ENCODE measurements around the gene PDCD7. TPM values are rescaled to one million over a fixed set of nuclear protein-coding genes. Genes with fewer than 3 reads are reported as not detected.

Gene PDCD7
- total RNA-seq, 1 donor from 2014 or later, result 34.5 TPM

DNA sequence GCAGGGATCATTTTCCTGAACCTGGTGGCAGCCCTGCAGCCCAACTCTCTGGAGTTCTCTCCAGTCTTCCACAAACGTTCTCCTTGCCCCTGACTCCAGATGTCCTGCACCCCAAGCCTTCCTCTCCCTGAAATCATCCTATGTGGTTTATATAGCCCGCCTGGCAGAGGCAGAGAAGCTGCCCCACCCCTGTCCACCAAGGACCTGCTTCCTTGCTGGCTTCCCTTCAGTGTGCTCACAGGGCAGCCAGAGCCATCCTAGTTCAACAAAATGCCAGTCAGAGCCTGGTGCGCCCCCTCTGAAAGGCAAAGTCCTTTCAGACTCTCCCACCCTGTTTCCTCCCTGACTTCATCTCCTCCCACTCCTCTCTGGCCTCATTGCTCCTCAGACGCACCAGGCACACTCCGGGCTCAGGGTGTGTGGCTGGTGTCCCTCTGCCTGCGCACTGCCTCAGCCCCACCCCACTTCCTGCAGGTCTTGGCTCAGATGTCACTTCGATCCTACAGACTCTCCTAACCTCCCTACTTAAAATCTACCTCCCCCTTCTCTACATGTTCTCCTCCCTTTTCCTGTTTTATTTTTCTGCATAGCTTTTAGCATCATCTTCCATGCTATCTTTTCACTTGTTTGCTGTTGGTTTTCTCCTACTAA is 51.2 kb downstream of the PDCD7 start:
- TF ChIP-seq, protein P1, sequence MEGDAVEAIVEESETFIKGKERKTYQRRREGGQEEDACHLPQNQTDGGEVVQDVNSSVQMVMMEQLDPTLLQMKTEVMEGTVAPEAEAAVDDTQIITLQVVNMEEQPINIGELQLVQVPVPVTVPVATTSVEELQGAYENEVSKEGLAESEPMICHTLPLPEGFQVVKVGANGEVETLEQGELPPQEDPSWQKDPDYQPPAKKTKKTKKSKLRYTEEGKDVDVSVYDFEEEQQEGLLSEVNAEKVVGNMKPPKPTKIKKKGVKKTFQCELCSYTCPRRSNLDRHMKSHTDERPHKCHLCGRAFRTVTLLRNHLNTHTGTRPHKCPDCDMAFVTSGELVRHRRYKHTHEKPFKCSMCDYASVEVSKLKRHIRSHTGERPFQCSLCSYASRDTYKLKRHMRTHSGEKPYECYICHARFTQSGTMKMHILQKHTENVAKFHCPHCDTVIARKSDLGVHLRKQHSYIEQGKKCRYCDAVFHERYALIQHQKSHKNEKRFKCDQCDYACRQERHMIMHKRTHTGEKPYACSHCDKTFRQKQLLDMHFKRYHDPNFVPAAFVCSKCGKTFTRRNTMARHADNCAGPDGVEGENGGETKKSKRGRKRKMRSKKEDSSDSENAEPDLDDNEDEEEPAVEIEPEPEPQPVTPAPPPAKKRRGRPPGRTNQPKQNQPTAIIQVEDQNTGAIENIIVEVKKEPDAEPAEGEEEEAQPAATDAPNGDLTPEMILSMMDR (IDR thresholded peaks at IDR 0.05; ENCODE audit: unreplicated experiment), result no peak
- H3K9me3 Mint-ChIP-seq, result no peaks in the 10 kb centered on the region
- H3K4me3 Mint-ChIP-seq, result peak overlapping the region; percentile 4
- H3K27me3 Mint-ChIP-seq (ENCODE audit: low read depth), result peaks cover 47% of the 10 kb centered on the region
- DNase-seq (ENCODE audit: low spot score in 2 of 2, unreplicated experiment in 2 of 2), result no peak
- peaks cover 52% of the 10 kb centered on the region for H3K4me1 Mint-ChIP-seq
- H3K36me3 Mint-ChIP-seq, result no peaks in the 10 kb centered on the region
- H3K27ac Mint-ChIP-seq, result peak overlapping the region; percentile 69

DNA sequence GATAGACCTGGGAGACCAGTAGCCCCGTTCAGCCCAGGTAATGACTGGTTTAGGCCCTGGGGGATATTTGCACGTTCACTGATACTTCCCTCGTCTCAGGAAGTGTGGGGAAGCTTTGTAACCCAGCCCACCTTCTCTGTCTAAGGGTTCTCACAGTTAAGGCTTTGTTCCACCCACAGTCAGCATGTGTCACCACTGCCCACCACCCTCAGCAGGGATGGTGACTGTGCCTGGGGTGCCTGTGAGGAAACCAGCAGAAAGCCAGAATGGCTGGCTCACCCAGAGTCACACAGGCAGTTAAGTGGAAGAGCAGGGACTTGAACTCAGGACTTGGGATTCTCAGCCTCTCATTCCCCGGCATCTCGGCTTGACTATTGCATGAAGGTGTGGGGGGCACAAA is 51.9 kb downstream of the PDCD7 start:
- DNase-seq (ENCODE audit: low spot score in 2 of 2, unreplicated experiment in 2 of 2), result no peak
- TF ChIP-seq, protein P1 (IDR thresholded peaks at IDR 0.05; ENCODE audit: unreplicated experiment), result no peak
- no peak overlapping the region for H3K4me3 Mint-ChIP-seq
- H3K27me3 Mint-ChIP-seq (ENCODE audit: low read depth), result peaks cover 47% of the 10 kb centered on the region
- no peak overlapping the region for H3K27ac Mint-ChIP-seq
- no peaks in the 10 kb centered on the region for H3K9me3 Mint-ChIP-seq
- no peaks in the 10 kb centered on the region for H3K36me3 Mint-ChIP-seq
- peaks cover 45% of the 10 kb centered on the region for H3K4me1 Mint-ChIP-seq

DNA sequence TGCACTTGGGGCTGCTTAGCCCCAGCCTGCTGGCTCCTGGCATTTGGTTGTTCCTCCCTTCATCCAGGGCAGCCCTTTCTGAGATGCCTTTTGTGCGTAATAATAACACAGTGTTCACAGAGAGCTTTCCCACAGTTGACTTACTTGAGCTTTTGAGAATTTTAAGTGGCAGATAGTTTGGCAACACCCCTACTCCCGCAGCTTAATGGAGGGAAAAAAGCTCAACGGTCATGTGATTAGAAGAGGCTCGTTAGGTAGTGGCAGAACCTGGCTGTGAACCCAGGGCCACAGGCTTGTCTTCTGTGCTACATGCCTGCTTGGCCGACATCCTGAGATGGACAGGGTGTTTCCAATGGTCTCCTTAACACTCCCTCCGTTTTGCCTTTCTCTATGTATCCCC is 52.3 kb downstream of the PDCD7 start:
- Mint-ChIP-seq H3K27me3 (ENCODE audit: low read depth) (peaks cover 47% of the 10 kb centered on the region), H3K9me3 (no peaks in the 10 kb centered on the region), H3K4me3 (no peak overlapping the region), H3K4me1 (peaks cover 46% of the 10 kb centered on the region), H3K36me3 (no peaks in the 10 kb centered on the region), H3K27ac (no peak overlapping the region)
- TF ChIP-seq, protein P1 (IDR thresholded peaks at IDR 0.05; ENCODE audit: unreplicated experiment), result no peak
- no peak for DNase-seq (ENCODE audit: low spot score in 2 of 2, unreplicated experiment in 2 of 2)

DNA sequence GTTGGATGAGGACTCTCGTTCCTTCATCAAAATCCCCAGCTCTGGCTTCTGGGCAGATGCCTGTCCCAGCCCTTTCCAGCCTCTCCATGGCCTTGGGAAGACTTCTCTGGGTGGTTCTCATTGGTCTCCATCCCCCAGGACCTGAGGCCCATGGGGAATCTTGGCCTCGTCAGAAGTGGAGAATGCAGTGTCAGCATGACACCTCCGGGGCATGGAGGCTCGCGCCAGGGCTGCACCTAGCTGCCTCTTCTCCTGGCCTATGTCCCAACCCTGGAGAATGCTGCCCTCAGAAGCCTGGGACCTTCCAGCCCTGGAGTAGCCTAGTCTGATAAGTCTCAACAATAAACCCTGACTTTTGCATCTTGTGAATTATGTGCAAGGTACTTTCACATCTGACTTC is 54.0 kb downstream of the PDCD7 start:
- Mint-ChIP-seq H3K36me3 (no peaks in the 10 kb centered on the region), H3K9me3 (no peaks in the 10 kb centered on the region)

DNA sequence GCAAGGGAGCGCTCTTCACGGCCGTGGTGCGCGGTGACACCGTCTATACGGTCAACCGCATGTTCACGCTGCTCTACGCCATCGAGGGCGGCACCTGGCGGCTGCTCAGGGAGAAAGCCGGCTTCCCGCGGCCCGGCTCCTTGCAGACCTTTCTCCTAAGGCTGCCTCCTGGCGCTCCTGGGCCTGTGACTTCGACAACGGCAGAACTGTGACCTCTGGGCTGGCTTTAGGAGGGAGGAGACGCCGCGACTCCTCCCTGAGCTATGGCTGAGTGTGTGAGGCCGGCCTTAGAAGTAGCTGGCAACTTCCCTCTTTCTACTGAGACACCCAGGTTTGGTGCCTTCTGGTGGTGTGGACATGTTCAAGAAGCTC is 55.6 kb downstream of the PDCD7 start:
- Mint-ChIP-seq H3K36me3 (no peaks in the 10 kb centered on the region), H3K9me3 (no peaks in the 10 kb centered on the region), H3K27me3 (ENCODE audit: low read depth) (peaks cover 22% of the 10 kb centered on the region), H3K4me1 (peaks cover 24% of the 10 kb centered on the region), H3K4me3 (no peak overlapping the region), H3K27ac (peak overlapping the region; percentile 23)
- DNase-seq (ENCODE audit: low spot score in 2 of 2, unreplicated experiment in 2 of 2), result peak in 1 of 2 experiments; percentile 68
- TF ChIP-seq, protein P1 (IDR thresholded peaks at IDR 0.05; ENCODE audit: unreplicated experiment), result no peak

More for the DNA sequence above, 54.0 kb downstream of the PDCD7 start:
- Mint-ChIP-seq H3K4me1 (peaks cover 39% of the 10 kb centered on the region), H3K4me3 (no peak overlapping the region), H3K27ac (no peak overlapping the region), H3K27me3 (ENCODE audit: low read depth) (peaks cover 31% of the 10 kb centered on the region)
- DNase-seq (ENCODE audit: low spot score in 2 of 2, unreplicated experiment in 2 of 2), result no peak
- TF ChIP-seq, protein P1 (IDR thresholded peaks at IDR 0.05; ENCODE audit: unreplicated experiment), result no peak

Measured in mesothelial cell of epicardium (in vitro differentiated cells).